ENCODE results near the gene FASTKD2.

Gene FASTKD2

DNA sequence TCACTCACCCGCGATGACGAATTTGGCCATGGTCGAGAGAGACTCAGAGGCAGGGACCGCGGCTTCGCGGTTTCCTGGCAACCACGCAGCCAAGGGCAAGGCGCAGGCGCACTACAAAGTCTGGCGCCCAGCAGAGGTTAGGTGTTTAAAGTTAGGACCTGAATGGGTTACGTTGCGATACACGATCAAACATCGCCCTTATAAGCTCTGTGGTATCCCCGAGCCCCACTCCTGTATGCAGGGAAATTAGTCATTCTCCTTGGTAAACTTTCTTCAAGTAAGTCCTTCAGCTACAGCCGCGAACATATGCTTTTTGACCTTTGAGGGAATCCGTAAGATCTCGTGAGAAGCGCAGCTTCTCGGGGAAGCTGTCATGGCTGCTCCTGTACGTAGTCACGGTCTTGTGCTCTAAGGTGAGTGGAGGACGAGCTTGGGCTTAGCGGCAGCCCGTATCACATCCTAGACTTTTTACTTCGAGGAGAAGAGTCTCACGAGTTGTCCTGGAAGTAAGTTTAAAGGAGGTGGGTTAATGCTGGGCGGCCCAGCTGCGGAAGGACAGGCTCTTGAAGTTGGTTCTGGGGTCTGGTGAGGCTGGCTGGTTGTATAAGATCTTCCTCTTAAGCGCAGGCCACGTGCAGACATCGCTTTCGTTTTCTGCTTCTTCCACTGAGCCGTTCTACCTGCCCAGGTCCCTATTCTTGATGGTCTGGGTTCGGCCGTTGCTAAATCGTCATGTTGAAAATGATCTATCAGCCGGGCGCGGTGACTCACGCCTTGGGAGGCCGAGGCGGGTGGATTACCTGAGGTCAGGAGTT, at the start of gene FASTKD2, which contains the start of gene MDH1B:
Gene FASTKD2, plus strand, starts transcription at position 365 of the 815 bp plus-strand sequence. CDS start 1,088 bp downstream, outside the sequence.
Gene MDH1B, minus strand, starts transcription at position 87 of the 815 bp plus-strand sequence. Its CDS starts 57 bp downstream, at position 30.
- peak; percentile 89 for DNase-seq (ENCODE audit: low read depth)

DNA sequence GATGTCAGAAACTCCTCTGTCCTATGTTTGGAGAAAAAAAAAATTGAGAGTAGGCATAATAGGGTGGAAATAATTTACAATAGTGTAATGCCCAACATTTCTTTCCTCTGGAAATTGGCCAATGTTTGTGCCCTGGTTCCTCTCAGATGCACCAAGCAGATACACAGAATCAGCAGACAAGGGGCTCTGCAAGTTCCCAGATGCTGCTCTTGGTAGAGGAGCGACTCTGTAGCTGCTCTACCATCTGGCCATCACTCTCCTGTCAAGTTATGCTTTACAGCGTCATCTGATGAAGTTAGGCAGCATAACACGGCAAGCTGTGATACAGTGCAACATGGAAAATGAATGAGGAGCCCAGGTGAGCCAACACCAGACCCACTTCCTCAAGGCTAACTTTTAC, 48.8 kb upstream of the FASTKD2 start:
- DNase-seq (ENCODE audit: low read depth) = no peak

DNA sequence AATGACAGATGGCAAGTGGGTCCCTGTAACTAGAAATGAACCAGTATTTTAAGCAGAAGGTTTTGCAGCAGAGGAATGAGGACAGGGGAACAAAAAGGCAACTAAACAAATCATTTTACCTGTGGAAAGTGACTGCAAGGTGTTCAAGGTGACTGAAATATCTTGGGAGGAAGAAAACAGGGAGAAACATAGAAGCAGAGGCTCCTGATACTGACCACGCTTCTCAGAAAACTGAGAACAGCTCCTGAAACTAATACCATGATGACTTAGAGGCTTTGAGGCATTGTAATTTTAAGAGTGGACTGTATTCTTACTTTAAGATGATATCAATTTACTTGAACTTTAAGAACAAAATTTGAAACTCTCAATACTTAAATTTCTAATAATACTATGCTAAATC, 47.1 kb upstream of the FASTKD2 start, which contains the start of gene DYTN:
Gene DYTN, minus strand, starts transcription at position 101 of the 400 bp plus-strand sequence. CDS start 117 bp downstream, outside the sequence.
- DNase-seq (ENCODE audit: low read depth) = no peak

DNA sequence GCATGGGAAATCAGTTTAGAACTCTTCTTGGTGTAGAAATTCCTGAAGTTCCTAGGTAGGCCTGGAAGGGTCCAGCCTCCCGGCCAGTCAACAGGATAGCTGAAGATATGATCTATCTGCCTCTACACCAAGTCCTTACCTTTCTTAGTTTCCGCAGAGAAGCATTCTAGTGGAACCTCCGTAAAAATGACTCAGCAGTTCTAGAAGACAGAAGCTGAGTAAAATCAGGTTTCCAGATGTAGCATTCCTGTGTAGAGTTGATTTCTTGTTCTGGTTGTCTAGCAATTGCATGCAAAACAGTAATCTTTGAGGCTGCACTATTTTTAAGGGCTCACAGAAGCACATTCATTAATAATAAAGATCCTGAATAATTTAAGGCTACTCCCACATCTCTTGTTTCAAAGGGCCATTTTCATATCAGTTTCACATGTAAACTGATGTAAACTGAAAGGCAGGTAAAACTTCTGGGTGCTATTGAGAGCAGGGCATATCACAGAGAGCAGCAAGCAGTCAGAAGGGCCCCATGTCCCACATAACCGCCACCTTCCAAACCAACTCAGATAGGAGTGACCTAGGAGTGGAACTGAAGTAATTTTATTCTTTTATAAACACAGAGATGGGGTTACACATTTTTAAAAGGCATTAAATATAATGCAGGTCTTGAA, 44.0 kb upstream of the FASTKD2 start:
- DNase-seq (ENCODE audit: low read depth) = no peak

DNA sequence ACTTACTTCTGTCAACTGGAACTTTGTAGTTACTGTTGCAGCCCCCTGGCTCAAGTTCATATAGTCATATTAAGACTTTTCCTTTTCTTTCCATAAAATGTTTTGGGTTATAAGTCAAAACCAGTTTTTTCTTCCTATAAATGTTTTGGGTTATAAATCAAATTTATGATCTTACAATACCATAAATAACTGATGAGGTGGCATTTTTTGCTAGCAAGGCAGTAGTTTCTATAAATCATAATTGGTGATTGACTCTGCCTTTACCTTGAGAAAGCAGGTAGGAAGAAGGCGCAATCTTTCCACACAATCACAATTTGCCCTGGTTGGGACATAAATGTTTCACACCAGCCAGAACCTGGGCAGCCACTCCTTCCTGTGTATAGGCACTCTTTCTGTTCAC, 42.1 kb upstream of the FASTKD2 start:
- no peak for DNase-seq (ENCODE audit: low read depth)

DNA sequence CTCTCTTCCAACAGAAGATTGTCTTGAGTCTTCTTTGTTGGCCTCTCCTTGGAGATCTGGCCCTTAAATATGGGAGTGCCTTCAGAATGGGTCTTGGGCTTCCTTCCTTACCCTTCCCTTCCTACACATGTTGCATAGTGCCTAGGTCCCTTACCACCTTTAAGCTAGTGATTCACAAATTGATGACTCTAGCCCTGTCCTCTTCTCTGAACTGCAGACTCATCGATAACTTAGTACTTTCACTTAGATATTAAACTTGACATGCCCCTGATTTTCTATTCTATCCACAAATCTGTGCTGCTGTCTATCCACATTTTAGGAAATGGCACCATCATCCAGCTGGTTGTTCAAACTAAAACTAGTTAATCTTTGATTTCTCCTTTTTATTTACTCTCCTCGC, 38.1 kb upstream of the FASTKD2 start:
- DNase-seq (ENCODE audit: low read depth) = no peak

DNA sequence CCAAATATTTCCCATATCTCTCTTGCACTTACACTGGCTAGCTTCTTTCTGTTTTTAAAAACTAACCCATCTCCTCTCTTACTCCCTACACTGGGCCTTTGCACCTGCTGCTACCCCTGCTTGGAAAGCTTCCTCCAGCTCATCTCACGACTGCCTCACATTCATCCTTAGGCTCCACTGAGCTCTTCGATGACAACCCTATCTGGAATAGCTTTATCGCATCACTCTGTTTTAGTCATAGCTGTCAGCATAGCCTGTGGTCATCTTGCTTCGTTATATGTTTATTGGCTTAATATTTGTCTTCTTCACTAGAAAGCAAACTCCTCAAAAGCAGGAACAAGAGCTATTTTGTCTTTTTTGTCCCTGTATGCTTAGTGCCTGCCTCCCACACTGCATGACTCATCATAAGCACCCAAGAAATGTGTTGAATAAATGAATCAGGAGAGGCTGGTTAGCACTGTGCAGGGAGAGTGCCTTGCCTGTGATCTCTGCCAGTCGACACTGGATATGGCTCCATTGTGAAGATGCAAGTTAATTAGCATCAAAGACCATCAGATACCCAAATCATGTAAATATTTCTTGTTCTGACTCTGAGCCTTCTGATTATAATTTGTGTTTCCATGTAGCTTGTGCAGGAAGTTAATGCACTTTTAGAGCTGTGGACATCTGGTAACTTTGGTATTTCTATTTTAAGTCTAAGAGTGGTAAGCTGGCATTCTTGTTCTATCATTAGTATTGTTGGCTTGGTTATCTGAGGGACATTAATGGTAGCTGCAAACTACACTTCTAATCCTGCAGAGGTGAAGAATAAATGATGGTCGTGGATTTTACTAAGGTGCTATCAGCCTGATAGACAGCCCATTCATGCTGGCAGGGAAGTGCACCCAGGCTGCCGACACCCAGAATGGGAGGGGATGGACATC, 36.9 kb upstream of the FASTKD2 start:
- DNase-seq (ENCODE audit: low read depth) = no peak

DNA sequence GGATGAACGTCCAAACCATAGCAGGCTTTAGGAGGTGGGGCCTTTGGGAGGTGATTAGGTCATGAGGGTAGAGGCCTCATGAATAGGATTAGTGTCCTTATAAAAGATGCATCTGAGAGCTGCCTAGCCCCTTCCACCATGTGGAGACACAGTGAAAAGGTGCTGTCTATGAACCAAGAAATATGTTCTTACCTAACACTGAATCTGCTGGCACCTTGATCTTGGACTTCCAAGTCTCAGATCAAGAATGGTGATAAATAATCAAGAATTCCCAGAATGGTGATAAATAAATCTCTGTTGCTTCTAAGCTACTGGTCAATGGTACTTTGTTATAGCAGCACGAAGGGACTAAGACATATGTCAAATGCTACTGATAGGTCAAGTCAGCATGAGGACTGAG, 32.1 kb upstream of the FASTKD2 start:
- DNase-seq (ENCODE audit: low read depth) = no peak

DNA sequence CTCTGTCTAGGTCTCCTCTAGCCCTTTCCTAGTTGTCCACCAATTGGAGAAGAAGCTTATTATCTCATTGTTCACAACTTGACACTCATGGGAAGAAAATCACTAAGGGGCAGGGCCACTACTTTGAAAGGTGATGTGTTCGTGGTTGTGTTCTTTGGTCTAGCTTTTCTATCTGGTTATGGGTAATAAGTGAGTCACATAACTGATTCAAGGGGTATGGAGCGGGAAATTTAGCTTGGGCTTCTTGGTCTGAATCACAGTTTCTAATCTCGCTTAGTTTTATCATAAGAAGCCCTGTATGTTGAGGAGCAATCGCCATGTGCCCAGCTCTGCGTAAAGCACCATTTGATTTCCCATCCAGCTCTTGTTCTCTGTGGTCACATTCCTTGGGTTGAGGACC, 28.5 kb upstream of the FASTKD2 start:
- no peak for DNase-seq (ENCODE audit: low read depth)

DNA sequence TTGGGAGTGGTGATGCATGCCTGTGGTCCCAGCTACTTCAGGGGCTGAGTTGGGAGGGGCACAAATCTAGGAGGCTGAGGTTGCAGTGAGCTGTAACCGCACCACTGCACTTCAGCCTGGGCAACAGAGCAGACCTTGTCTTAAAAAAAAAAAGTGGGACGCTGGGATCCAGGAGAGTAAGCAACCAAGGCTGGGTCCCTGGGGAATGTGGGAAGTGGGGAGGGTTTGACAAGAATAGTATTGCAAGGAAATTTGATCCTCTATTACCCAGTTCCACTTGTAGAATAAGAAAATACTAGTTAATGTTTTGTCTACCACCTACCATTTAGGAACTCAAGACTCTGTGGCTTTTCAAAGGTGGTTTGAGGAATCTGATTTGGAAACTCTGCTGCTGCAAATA, 26.1 kb upstream of the FASTKD2 start:
- no peak for DNase-seq (ENCODE audit: low read depth)

DNA sequence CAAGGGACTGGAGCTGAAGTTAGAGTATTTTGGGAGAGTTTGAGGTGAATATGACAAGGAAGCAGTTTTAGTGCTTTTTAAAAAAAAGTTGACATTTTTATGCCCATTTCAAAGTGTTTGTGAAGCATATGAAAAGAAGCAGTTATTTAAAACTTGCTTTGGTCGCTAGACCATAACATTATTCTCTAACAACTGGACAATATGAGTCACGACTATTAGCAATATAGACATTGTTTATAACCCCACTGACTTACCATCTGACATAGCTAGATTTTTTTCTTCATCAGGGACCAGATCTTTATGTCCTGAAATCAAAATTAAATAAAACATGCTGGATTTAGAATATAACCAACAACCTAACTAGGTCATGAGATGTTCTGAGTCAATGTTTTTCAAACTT, 24.6 kb upstream of the FASTKD2 start:
- no peak for DNase-seq (ENCODE audit: low read depth)

DNA sequence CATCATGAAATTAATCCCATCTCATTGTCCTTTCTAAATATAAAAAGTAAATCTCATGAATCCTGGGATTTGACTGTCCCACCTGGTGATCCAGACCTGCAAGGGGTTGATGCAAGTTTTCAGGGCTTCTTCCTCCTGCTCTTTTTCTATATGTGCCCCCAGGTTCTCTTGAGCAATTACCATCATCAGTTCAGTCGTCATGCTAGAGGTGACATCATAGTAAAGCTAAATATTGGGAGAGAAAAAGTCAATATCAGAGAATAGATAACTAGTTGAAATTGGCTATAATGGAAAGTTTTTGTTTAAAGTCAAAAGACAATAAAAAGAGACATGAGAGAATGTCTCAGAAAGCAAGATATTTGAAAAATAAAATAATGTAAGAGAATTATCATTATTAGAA, 8.6 kb upstream of the FASTKD2 start:
- DNase-seq (ENCODE audit: low read depth) = no peak

DNA sequence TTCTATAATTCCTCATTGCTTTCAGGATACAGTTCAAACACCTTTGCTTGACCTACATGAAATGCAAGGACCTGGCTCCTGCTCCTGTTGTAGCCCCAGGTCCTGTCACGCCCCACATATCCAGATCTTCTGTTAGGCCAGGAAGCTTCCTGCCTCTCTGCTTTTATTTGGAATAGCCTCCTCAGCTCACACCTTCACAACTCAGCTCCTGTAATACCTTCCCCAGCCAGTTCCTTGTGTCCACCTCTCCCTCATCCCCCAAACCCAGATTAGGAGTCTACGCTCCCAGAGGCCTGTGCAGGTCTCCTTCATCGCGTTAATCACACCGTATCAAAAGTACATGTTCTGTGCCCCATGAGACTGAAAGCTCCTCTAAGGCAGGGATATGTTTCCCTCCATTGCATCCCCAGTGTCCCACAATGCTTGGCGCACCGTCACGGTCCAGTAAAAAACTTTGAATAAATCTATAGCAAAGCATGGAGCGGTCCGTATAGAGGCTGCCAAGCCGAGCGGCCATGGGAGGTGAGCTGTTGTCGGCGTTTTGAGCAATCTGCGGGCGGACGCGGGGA, 649 bp upstream of the FASTKD2 start:
- DNase-seq (ENCODE audit: low read depth) = no peak

DNA sequence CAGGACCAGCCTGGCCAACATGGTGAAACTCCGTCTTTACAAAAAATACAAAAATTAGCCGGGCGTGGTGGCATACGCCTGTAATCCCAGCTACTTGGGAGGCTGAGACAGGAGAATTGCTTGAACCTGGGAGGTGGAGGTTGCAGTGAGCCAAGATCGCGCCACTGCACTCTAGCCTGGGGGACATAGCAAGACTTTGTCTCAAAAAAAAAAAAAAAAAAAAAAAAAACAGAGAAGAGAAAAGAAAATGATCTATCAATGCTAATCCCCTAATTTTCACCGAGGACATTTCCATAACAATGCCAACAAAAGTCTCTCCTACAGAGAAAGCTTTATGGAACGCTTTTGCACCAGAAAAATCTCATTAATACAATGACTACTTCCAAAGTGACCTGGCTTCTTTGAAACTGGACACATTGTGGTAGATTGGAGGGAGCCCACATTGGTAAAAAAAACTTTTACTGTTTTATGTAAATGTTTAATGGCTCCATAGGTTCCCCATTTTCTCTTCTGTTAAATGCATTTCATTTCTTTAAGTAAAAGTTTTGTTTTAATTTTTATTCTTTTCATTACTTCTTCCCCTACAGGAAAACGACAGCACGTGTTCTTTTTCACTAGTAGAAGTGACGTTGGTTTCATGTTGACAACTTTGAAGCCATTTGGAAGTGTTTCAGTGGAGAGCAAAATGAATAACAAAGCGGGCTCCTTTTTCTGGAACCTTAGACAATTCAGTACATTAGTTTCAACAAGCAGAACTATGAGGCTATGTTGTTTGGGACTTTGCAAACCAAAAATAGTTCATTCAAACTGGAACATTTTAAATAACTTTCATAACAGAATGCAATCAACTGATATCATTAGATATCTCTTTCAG, 888 bp downstream of the FASTKD2 start:
- DNase-seq (ENCODE audit: low read depth) = no peak

DNA sequence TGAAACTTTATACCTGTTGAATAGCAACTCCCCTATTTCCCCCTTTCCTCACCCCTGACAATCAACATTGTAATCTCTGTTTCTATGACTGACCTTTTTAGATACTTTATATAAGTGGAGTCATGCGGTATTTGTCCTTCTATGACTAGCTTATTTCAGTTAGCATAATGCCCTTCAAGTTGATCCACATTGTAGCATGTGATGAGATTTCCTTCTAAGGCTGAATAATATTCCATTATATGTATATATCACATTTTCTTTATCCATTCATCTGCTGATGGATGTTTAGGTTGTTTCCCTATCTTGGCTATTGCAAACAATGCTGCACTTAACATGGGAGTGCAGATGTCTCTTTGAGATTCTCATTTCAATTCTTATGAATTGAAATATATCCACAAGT, 9.5 kb downstream of the FASTKD2 start:
- DNase-seq (ENCODE audit: low read depth) = no peak

DNA sequence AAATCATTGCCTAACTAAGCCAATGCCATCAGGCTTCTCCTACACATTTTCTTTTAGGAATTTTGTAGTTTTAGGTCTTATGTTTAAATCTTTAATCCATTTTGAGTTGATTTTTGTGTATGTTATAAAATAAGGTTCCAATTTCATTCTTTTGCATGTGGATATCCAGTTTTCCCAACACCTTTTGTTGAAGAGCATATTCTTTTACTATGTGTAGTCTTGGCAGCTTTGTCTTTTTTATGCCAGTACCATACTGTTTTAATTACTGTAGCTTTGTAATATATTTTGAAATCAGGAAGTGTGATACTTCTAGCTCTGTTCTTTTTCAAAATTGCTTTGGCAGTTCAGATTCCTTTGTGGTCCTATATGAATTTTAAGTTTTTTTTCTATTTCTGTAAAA, 11.0 kb downstream of the FASTKD2 start:
- DNase-seq (ENCODE audit: low read depth) = no peak

DNA sequence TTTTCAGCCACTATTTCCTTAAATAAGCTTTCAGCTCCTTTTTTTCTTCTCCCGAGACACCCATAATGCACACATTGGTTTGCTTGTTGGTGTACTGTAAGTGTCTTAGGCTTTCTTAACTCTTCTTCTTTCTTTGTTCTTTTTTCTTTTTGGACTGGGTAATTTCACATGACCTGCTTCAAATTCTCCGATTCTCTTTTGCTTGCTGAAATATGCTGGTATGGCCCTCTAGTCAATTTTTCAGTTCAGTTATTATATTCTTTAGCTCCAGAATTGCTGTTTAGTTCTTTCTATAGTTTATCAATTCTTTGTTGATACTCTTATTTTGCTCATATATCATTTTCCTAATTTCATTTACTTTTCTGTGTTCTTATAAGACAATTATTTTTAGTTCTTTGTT, 15.3 kb downstream of the FASTKD2 start:
- DNase-seq (ENCODE audit: low read depth) = no peak

DNA sequence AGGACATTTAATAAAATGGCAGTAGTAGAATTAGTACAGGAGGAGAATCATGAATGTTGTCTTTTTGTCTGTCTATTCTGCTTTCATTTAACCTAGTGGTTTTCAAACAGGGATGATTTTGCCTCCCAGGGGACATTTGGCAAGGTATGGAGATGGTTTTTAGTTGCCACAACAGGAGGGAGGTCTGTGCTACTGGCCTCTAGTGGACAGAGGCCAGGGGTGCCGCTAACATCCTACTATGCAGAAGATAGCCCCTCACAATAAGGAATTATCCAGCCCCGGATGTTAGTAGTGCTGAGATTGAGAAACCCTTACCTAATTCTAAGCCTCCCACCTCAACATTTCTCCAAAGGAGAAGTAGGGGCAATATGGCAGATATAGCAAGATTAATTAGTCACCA, 18.3 kb downstream of the FASTKD2 start:
- DNase-seq (ENCODE audit: low read depth) = no peak

DNA sequence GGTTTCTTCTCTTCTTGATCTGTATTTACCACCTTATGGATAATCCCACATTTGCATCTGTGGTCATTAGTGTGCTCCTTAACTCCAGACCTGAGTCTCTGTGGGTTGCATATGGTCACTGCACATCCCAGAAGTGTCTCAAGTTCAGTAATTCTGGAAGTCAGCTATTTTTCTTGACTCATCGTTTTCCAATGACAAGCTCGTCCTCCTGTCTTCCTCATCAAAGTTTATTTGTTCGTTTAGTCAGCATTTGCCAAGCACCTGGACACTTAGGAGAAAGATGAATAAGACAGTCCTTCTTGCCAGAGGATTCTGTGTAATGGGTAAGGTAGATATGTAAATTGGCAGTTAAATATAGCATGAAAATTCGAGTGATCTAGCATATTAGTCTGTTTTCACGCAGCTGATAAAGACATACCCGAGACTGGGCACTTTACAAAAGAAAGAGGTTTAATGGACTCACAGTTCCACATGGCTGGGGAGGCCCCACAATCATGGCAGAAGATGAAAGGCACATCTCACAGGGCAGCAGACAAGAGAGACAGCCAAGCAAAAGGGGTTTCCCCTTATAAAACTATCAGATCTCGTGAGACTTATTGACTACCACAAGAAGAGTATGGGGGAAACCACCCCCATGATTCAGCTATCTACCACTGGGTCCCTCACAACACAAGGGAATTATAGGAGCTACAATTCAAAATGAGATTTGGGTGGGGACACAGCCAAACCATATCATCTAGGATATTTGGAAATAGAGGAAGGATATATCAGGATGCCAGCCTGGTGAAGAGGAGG, 19.4 kb downstream of the FASTKD2 start:
- no peak for DNase-seq (ENCODE audit: low read depth)

DNA sequence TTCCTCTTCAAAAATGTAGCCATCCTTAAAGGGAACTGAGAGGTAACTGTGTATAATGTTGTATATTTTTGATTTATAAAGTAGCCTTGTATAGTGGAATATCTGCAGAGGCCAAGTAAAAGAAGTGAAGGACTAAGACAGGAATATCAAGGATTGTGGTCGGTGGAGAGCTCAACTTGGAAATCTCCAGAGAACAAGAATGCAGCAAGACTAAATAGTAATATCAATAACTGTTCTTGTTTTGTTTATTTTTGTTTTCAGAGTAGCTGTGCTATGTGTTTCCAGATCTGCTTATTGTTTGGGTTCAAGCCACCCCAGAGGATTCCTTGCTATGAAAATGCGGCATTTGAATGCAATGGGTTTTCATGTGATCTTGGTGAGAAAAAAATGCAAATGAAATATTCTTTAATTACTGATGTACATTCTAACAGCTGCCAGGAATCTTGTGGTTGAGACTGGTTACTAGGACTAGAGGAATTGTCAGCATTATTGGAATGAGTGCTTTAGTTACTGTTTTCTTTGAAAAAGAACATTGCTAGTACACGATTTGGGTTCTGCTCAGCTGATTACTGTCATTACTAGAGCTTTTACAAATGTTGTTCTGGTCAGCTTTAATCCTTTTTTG, 25.0 kb downstream of the FASTKD2 start:
- DNase-seq (ENCODE audit: low read depth) = peak; percentile 38
